ENCODE results near the gene SOD1. TPM values are rescaled to one million over a fixed set of nuclear protein-coding genes. Genes with fewer than 3 reads are reported as not detected.

SOD1 gene
- total and polyA plus RNA-seq, 2 of the 8 experiments (the other 6 are each of a cell fraction or from before 2014, with no cell fraction given): 192 to 226 TPM

GRCh38 chr21:31660591-31660990, 1.1 kb downstream of the SOD1 start:
- Histone ChIP-seq H4K8ac (ENCODE audit: extremely low read depth, insufficient read depth, low read length) (no peak overlapping the region), H2AK5ac (ENCODE audit: low read depth, low read length) (no peak overlapping the region), H3K9ac (replicated peaks in 1 of 4; ENCODE audit: extremely low read depth in 1 of 4, low read depth in 3 of 4, low read length in 3 of 4) (peak overlapping the region in 3 of 4 experiments; percentile 26 to 86 (median 73); a peak in 3 of 7 replicates), H3K79me2 (ENCODE audit: control insufficient read depth in 1 of 2, insufficient read depth in 2 of 2, low read length in 2 of 2) (peaks cover 0 to 45% of the 10 kb centered on the region in 2 experiments; a peak in 2 of 4 replicates), H3K56ac (replicated peaks; ENCODE audit: insufficient read length, low read depth, low read length) (no peak overlapping the region), H3K27ac (ENCODE audit: low read depth, low read length) (no peak overlapping the region), H3K23me2 (ENCODE audit: low read depth, low read length) (no peaks in the 10 kb centered on the region; the same call in 1 of the 2 replicates), H2BK12ac (ENCODE audit: low read depth, low read length) (no peak overlapping the region), H2AFZ (ENCODE audit: low read length) (no peak overlapping the region), H2BK5ac (ENCODE audit: low read depth, low read length) (no peak overlapping the region), H2BK20ac (ENCODE audit: low read length) (no peak overlapping the region), H3K23ac (ENCODE audit: insufficient read length) (no peak overlapping the region), H3K4me1 (replicated peaks in 1 of 4; ENCODE audit: control insufficient read depth in 3 of 4, insufficient read depth in 4 of 4, low read length in 3 of 4) (peaks cover 0 to 3% (median 1%) of the 10 kb centered on the region in 4 experiments; a peak in 4 of 7 replicates), H3K4me3 (ENCODE audit: extremely low read depth in 1 of 4, insufficient read depth in 2 of 4, low read depth in 3 of 4, low read length in 4 of 4) (peak overlapping the region; percentile 69 to 79 (median 74)), H4K20me1 (replicated peaks in 1 of 2; ENCODE audit: control insufficient read depth in 1 of 2, insufficient read depth in 2 of 2, low read length in 2 of 2) (peaks cover 0 to 7% of the 10 kb centered on the region in 2 experiments), H3K27me3 (replicated peaks in 1 of 4; ENCODE audit: control insufficient read depth in 3 of 4, extremely low read depth in 1 of 4, insufficient read depth in 3 of 4, low read length in 3 of 4) (no peaks in the 10 kb centered on the region), H3K9me3 (ENCODE audit: insufficient read depth in 2 of 2, low read depth in 1 of 2, low read length in 1 of 2) (no peaks in the 10 kb centered on the region), H2BK15ac (ENCODE audit: low read length) (no peak overlapping the region), H3K18ac (ENCODE audit: extremely low read depth, low read length) (peak overlapping the region; percentile 62; the same call in 1 of the 2 replicates), H3K4ac (replicated peaks; ENCODE audit: insufficient read length, low read depth, low read length) (no peak overlapping the region), H4K91ac (replicated peaks; ENCODE audit: insufficient read length, low read length) (no peak overlapping the region), H3K79me1 (ENCODE audit: low read depth, low read length) (peaks cover 8% of the 10 kb centered on the region), H3K14ac (ENCODE audit: insufficient read length) (no peak overlapping the region), H3K36me3 (ENCODE audit: control insufficient read depth in 2 of 4, insufficient read depth in 4 of 4, low read length in 3 of 4) (peaks cover 0 to 17% (median 2%) of the 10 kb centered on the region in 4 experiments; a peak in 2 of 8 replicates), H3K4me2 (ENCODE audit: insufficient read depth in 1 of 2, low read depth in 2 of 2, low read length in 2 of 2) (peak overlapping the region; percentile 71 to 91), H4K5ac (ENCODE audit: insufficient read length, low read depth, low read length) (no peak overlapping the region), H2BK120ac (replicated peaks; ENCODE audit: low read depth, low read length) (no peak overlapping the region)
- TF ChIP-seq SAP30 (IDR thresholded peaks at IDR 0.05; ENCODE audit: insufficient read depth, insufficient replicate concordance, low read length) (no peak), ZNF274 (IDR thresholded peaks at IDR 0.05; ENCODE audit: borderline replicate concordance, extremely low read depth, low read length) (no peak), KDM5A (IDR thresholded peaks at IDR 0.05; ENCODE audit: low read length) (no peak), JUN (IDR thresholded peaks at IDR 0.05; ENCODE audit: low read depth, low read length) (no peak), CREB1 (IDR thresholded peaks at IDR 0.05) (no peak)
- POLR2A ChIA-PET (ENCODE audit: partially characterized antibody): interaction anchor here (0.6 to 1.8 kb wide), 8 partner anchors 8 to 70 kb away, joined by 3 to 8 read pairs (median 4); no protein-coding TSS in a partner anchor
- CTCF ChIA-PET (ENCODE audit: partially characterized antibody): interaction anchor here (0.8 to 1.0 kb wide), 2 partner anchors 15 to 214 kb away, joined by 3 read pairs; no protein-coding TSS in a partner anchor
- FAIRE-seq: no peak
- 65% methylated on average over 8 of the region's 8 CpGs; no CpG with 5 or more reads in 1 of the 2 experiments for WGBS, 2 experiments (ENCODE audit: extremely low coverage in 1 of 2, insufficient coverage in 1 of 2, insufficient read length in 1 of 2, insufficient replicate concordance in 2 of 2, low coverage in 1 of 2, low lambda C conversion rate in 2 of 2, missing lambda C conversion rate in 1 of 2)
- DNase-seq (ENCODE audit: low read depth in 1 of 2, low spot score in 2 of 2): no peak
